ENCODE data around the gene AFAP1. TPM values are rescaled to one million over a fixed set of nuclear protein-coding genes. Genes with fewer than 3 reads are reported as not detected.
"Not testable (repeated sequence)": the region's sequence is repeated elsewhere in the genome, so short reads cannot be mapped to it uniquely, and the experiment has no call there.

AFAP1 gene
- total RNA-seq, 2 experiments from 2014 or later = 7.1 to 7.9 TPM

- H3K9me3 Mint-ChIP-seq; DNase-seq; H3K27me3 Mint-ChIP-seq; H3K36me3 Mint-ChIP-seq (ENCODE audit: low read depth); POLR2A ChIA-PET; H3K27ac Mint-ChIP-seq; H3K4me3 Mint-ChIP-seq: not testable (repeated sequence)
- CTCF ChIA-PET = interaction anchor here (0.6 kb wide), 1 partner anchor 20 kb away, joined by 3 read pairs; no protein-coding TSS in a partner anchor
- H3K4me1 Mint-ChIP-seq = peaks cover 10% of the 10 kb centered on the region
Measured at GRCh38 chr4:7918187-7918586, 21.5 kb downstream of the AFAP1 start.

GRCh38 chr4:7917669-7918068 is 22.0 kb downstream of the AFAP1 start:
- Mint-ChIP-seq H3K4me3 (no peak overlapping the region), H3K36me3 (ENCODE audit: low read depth) (no peaks in the 10 kb centered on the region), H3K27me3 (no peaks in the 10 kb centered on the region), H3K9me3 (no peaks in the 10 kb centered on the region), H3K4me1 (peaks cover 10% of the 10 kb centered on the region), H3K27ac (no peak overlapping the region)
- ChIA-PET CTCF (interaction anchor here (0.6 to 1.1 kb wide), 3 partner anchors 21 to 43 kb away, joined by 3 read pairs; no protein-coding TSS in a partner anchor), POLR2A (no interaction called here)
- no peak for DNase-seq

- Mint-ChIP-seq H3K9me3 (no peaks in the 10 kb centered on the region), H3K27me3 (no peaks in the 10 kb centered on the region), H3K36me3 (ENCODE audit: low read depth) (no peaks in the 10 kb centered on the region), H3K27ac (no peak overlapping the region), H3K4me3 (no peak overlapping the region), H3K4me1 (peaks cover 10% of the 10 kb centered on the region)
- ChIA-PET CTCF (interaction anchor here (2.4 kb wide), 1 partner anchor 16 kb away, joined by 10 read pairs; no protein-coding TSS in a partner anchor), POLR2A (no interaction called here)
- no peak for DNase-seq
Measured at GRCh38 chr4:7915875-7916242, 23.8 kb downstream of the AFAP1 start.

- Mint-ChIP-seq H3K27me3 (no peaks in the 10 kb centered on the region), H3K36me3 (ENCODE audit: low read depth) (no peaks in the 10 kb centered on the region), H3K9me3 (no peaks in the 10 kb centered on the region), H3K27ac (no peak overlapping the region), H3K4me3 (no peak overlapping the region), H3K4me1 (peaks cover 24% of the 10 kb centered on the region)
- CTCF ChIA-PET = interaction anchor here (1.0 to 2.0 kb wide), 2 partner anchors 37 to 52 kb away, joined by 3 to 4 read pairs; no protein-coding TSS in a partner anchor
- no peak for DNase-seq
- POLR2A ChIA-PET = no interaction called here
Measured at GRCh38 chr4:7912826-7913225, 26.8 kb downstream of the AFAP1 start.

DNA sequence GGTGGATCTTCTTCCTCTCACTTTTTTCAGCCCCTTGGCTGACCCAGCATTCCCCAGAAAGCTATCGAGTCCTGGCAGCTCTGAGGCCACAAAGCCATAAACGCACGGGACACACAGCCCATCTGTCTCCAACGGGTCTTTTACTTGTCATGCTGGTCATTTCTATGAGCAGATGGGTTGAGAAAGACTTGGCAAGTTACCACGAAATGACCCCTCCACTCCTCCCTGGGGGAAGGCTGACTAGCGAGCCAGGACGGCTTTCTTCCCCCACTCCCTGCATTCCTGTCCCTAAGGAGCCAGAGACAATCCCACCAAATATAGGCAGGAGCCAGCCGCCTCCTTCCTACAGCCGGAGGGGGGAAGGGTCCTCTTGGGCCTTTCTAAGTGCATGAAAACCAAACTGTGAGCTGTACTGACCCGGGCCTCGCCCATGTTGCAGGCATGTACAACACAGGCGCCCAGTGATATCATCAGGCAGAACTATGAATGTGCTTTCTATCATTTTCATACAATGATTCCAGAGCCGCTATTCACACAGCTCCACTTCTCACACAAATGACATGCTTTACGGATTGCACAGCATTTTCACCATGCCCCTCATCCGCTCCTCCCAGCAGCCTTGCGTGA is 28.6 kb downstream of the AFAP1 start:
- CTCF ChIA-PET = no interaction called here
- no peaks in the 10 kb centered on the region for H3K27me3 Mint-ChIP-seq

GRCh38 chr4:7910263-7910896 is 29.3 kb downstream of the AFAP1 start:
- no peaks in the 10 kb centered on the region for H3K27me3 Mint-ChIP-seq
- no peak overlapping the region for H3K4me3 Mint-ChIP-seq
- no peaks in the 10 kb centered on the region for H3K9me3 Mint-ChIP-seq
- CTCF ChIA-PET = no interaction called here
- POLR2A ChIA-PET = no interaction called here
- no peaks in the 10 kb centered on the region for H3K36me3 Mint-ChIP-seq (ENCODE audit: low read depth)
- H3K4me1 Mint-ChIP-seq = peaks cover 18% of the 10 kb centered on the region
- no peak overlapping the region for H3K27ac Mint-ChIP-seq
- no peak for DNase-seq

More for the DNA sequence above, 28.6 kb downstream of the AFAP1 start:
- POLR2A ChIA-PET = no interaction called here
- Mint-ChIP-seq H3K9me3 (no peaks in the 10 kb centered on the region), H3K36me3 (ENCODE audit: low read depth) (no peaks in the 10 kb centered on the region), H3K4me1 (peaks cover 21% of the 10 kb centered on the region), H3K27ac (no peak overlapping the region), H3K4me3 (no peak overlapping the region)
- no peak for DNase-seq

DNA sequence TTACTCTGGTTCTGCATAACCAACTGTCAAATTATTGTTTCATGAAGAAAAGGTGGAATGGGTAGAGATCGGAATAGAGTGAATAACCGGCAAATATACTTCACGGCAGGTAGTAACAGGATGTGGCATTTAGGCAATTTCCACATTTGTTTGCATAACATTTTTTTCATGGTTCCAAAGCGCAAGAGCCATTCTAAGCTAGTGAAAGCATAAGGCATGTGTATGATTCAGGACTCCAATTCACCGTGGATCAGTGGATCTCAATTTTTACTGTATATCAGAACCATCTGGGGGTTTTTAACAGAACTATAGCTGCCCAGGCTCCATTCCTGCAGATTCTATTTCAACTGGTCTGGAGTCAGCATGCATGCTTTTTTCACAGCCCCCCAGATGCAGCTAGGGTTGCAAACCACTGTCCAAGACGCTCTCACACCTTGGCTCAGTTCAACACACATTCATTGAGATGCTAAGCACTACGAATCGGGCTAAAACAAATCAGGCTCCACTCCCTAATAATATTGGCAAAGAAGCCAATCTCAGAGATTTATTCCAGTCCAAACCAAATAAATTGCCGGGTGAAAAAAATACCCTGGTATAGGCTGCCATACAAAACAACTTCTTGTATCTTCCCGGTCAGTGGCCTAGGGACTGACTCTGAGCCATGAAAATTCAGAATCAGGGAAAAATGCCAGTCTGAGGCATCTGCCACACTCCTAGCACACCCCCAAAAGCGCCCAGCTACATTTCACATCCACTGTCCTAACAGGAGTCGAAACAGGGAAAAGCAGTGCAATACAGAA is 30.0 kb downstream of the AFAP1 start:
- ChIA-PET POLR2A (no interaction called here), CTCF (interaction anchor here (1.2 to 1.3 kb wide), 2 partner anchors 14 to 18 kb away, joined by 4 to 5 read pairs; no protein-coding TSS in a partner anchor)
- Mint-ChIP-seq H3K9me3 (no peaks in the 10 kb centered on the region), H3K27ac (no peak overlapping the region), H3K4me1 (peaks cover 13% of the 10 kb centered on the region), H3K36me3 (ENCODE audit: low read depth) (no peaks in the 10 kb centered on the region), H3K4me3 (no peak overlapping the region), H3K27me3 (no peaks in the 10 kb centered on the region)
- DNase-seq = no peak

- Mint-ChIP-seq H3K27me3 (no peaks in the 10 kb centered on the region), H3K4me1 (peaks cover 13% of the 10 kb centered on the region), H3K4me3 (no peak overlapping the region), H3K27ac (no peak overlapping the region), H3K36me3 (ENCODE audit: low read depth) (no peaks in the 10 kb centered on the region), H3K9me3 (no peaks in the 10 kb centered on the region)
- CTCF ChIA-PET = interaction anchor here (0.7 to 1.3 kb wide), 3 partner anchors 13 to 97 kb away, joined by 3 to 5 read pairs (median 4); no protein-coding TSS in a partner anchor
- POLR2A ChIA-PET = interaction anchor here (0.9 kb wide), 1 partner anchor 31 kb away, joined by 5 read pairs; the partner anchor contains the start of gene AFAP1
- DNase-seq = no peak
Measured at GRCh38 chr4:7908668-7909067, 31.0 kb downstream of the AFAP1 start.

GRCh38 chr4:7907142-7907541 is 32.5 kb downstream of the AFAP1 start:
- CTCF ChIA-PET = interaction anchor here (1.4 kb wide), 1 partner anchor 33 kb away, joined by 4 read pairs; no protein-coding TSS in a partner anchor
- Mint-ChIP-seq H3K36me3 (ENCODE audit: low read depth) (no peaks in the 10 kb centered on the region), H3K27ac (no peak overlapping the region)

GRCh38 chr4:7906171-7906701 is 33.4 kb downstream of the AFAP1 start:
- no peak overlapping the region for H3K27ac Mint-ChIP-seq
- no peaks in the 10 kb centered on the region for H3K27me3 Mint-ChIP-seq
- no peaks in the 10 kb centered on the region for H3K36me3 Mint-ChIP-seq (ENCODE audit: low read depth)
- peaks cover 22% of the 10 kb centered on the region for H3K4me1 Mint-ChIP-seq
- H3K9me3 Mint-ChIP-seq = no peaks in the 10 kb centered on the region
- DNase-seq = no peak
- H3K4me3 Mint-ChIP-seq = no peak overlapping the region
- ChIA-PET POLR2A (no interaction called here), CTCF (interaction anchor here (0.7 to 1.4 kb wide), 2 partner anchors 22 to 33 kb away, joined by 3 to 4 read pairs; no protein-coding TSS in a partner anchor)

More at GRCh38 chr4:7907142-7907541, 32.5 kb downstream of the AFAP1 start:
- no peak overlapping the region for H3K4me3 Mint-ChIP-seq
- no peaks in the 10 kb centered on the region for H3K9me3 Mint-ChIP-seq
- DNase-seq = no peak
- no peaks in the 10 kb centered on the region for H3K27me3 Mint-ChIP-seq
- POLR2A ChIA-PET = no interaction called here
- H3K4me1 Mint-ChIP-seq = peaks cover 19% of the 10 kb centered on the region

DNA sequence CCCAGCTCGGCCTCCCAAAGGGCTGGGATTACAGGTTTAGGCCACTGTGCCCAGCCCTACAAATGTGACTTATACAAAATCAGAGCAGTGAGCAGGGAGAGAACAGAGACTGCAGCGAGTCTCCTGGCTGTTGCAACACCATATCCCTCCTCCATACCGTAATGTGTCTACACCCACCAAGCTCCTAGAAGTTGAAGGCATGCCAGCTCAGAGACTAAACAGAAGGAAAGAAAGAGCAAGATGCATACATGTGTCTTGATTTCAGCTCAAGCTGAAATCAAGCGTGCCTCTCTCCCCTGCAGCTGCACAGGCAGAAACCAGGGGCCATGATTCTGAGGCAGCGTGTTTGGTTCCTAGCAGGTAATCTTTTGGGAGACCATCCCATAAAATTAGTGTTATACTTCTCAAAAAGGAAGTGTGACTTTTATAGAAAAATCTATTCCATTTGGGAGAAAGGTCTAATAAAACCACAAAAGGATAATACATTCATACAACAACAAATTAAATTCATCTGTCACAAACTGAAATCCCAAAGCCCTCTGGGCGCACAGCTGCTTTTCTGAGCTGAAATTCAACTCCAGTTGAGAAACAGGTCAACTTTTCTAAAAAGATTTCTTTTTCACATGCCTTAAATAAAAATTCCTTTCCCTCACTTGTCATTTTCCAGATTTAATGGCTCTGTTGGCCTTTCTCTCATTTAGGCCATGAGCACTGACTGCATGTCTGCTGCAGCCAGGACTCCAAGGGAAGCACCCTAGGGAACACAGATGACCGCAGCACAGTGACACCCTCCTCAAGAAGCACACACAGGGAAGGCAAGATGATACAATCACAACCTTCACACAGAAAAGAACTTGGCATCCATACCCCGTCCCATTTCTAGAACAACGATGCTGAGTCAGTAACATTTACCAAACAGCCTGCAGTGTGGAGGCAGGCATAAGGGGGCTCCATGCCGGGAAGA is 34.4 kb downstream of the AFAP1 start:
- Mint-ChIP-seq H3K9me3 (no peaks in the 10 kb centered on the region), H3K27me3 (no peaks in the 10 kb centered on the region), H3K4me3 (no peak overlapping the region), H3K4me1 (peaks cover 22% of the 10 kb centered on the region), H3K27ac (no peak overlapping the region), H3K36me3 (ENCODE audit: low read depth) (no peaks in the 10 kb centered on the region)
- ChIA-PET POLR2A (no interaction called here), CTCF (interaction anchor here (1.2 kb wide), 1 partner anchor 29 kb away, joined by 6 read pairs; no protein-coding TSS in a partner anchor)
- no peak for DNase-seq

Data from activated CD4-positive, alpha-beta T cell treated with anti-CD3 and anti-CD28 coated beads, Interleukin-2, amount 10 ng/mL, durations not matched to agents 7 days and 5 days (primary cell).